PC-9 (cell line): ENCODE results near the gene N4BP2L1. TPM values are rescaled to one million over a fixed set of nuclear protein-coding genes. Genes with fewer than 3 reads are reported as not detected.

Source experiments
- BruUV-seq: library from RNA; stranded (reverse); fragments of 400-500 nt; replicated peaks from 2 replicates; lab custom pipeline; 2021; lab: Mats Ljungman, UMichigan
- CTCF ChIA-PET: fragments of 300-600 bp; sonication (Branson Sonifier 250); formaldehyde crosslinking; loops from one replicate; lab custom pipeline; 2022; ENCODE audit warnings: antibody characterized with exemption; lab: Charles Lee
- POLR2A ChIA-PET: fragments of 300-600 bp; sonication (Branson Sonifier 250); formaldehyde crosslinking; loops from one replicate; lab custom pipeline; 2022; ENCODE audit warnings: antibody characterized with exemption; ENCODE audit not compliant: unreplicated experiment; lab: Charles Lee
- DNase-seq, 2 experiments: peaks; one replicate each; pipeline versions ENCODE4 v3.0.0 to v3.0.0-alpha.2; 2015 to 2022; ENCODE audit warnings: mixed read lengths in 1 of 2
- H2AFZ ChIP-seq: fragments of 200-600 bp; sonication (generic); 2 replicates; pipeline ENCODE4 v1.8.1; 2017; ENCODE audit warnings: antibody characterized with exemption
- H3F3A ChIP-seq: fragments of 200-600 bp; sonication (generic); 2 replicates; pipeline ENCODE4 v1.8.1; 2017; ENCODE audit warnings: antibody characterized with exemption, mild to moderate bottlenecking, low read depth; ENCODE audit not compliant: insufficient read depth
- H3K27ac ChIP-seq: fragments of 200-600 bp; sonication (generic); 2 replicates; pipeline ENCODE4 v1.6.1; 2016; ENCODE audit warnings: mixed run types
- H3K27me3 ChIP-seq: fragments of 200-600 bp; sonication (generic); 2 replicates; pipeline ENCODE4 v1.6.1; 2016; ENCODE audit warnings: low read depth, mixed run types; ENCODE audit not compliant: insufficient read depth
- H3K36me3 ChIP-seq: fragments of 200-600 bp; sonication (generic); 2 replicates; pipeline ENCODE4 v1.6.1; 2016; ENCODE audit warnings: low read depth, mixed run types
- H3K4me1 ChIP-seq: fragments of 200-600 bp; sonication (generic); replicated peaks from 2 replicates; pipeline ENCODE4 v1.6.1; 2016; ENCODE audit warnings: mixed run types; ENCODE audit not compliant: insufficient read depth
- H3K4me2 ChIP-seq: fragments of 200-600 bp; sonication (generic); 2 replicates; pipeline ENCODE4 v1.6.1; 2017; ENCODE audit warnings: mixed run types
- H3K4me3 ChIP-seq: fragments of 200-600 bp; sonication (generic); 2 replicates; pipeline ENCODE4 v1.6.1; 2016; ENCODE audit warnings: mixed run types
- H3K79me2 ChIP-seq: fragments of 200-600 bp; sonication (generic); 2 replicates; pipeline ENCODE4 v1.6.1; 2017; ENCODE audit warnings: low read depth, mixed run types
- H3K9me2 ChIP-seq: fragments of 200-600 bp; sonication (generic); 2 replicates; pipeline ENCODE4 v1.8.1; 2017; ENCODE audit warnings: mild to moderate bottlenecking; ENCODE audit not compliant: insufficient read depth
- H3K9me3 ChIP-seq: fragments of 200-600 bp; sonication (generic); 2 replicates; pipeline ENCODE4 v1.8.1; 2016; ENCODE audit warnings: low read depth; ENCODE audit not compliant: insufficient read depth
- H4K20me1 ChIP-seq: fragments of 200-600 bp; sonication (generic); 2 replicates; pipeline ENCODE4 v1.8.1; 2017; ENCODE audit not compliant: insufficient read depth
- EZH2 ChIP-seq: fragments of 200-600 bp; sonication (generic); IDR thresholded peaks from 2 replicates; pipeline ENCODE4 v1.8.0; 2017; ENCODE audit warnings: antibody characterized with exemption, low read depth
- intact Hi-C: fragments of 100-400 bp; cut with micrococcal nuclease; formaldehyde crosslinking; loops from one replicate; pipeline ENCODE4 v1.10.0; 2022; ENCODE audit not compliant: unreplicated experiment
- total RNA-seq: library from RNA; stranded (reverse); gene quantifications from 2 replicates; pipeline ENCODE4 v1.2.3, GENCODE V29; 2021
- TF ChIP-seq, protein P1 (sequence below): fragments of 200-600 bp; sonication (generic); conservative IDR thresholded peaks from 2 replicates; pipeline ENCODE4 v1.6.1; 2017; ENCODE audit warnings: mixed run types, antibody characterized with exemption, mild to moderate bottlenecking, moderate library complexity

The N4BP2L1 gene
- total RNA-seq, 1 experiment from 2014 or later: 4.0 TPM

DNA sequence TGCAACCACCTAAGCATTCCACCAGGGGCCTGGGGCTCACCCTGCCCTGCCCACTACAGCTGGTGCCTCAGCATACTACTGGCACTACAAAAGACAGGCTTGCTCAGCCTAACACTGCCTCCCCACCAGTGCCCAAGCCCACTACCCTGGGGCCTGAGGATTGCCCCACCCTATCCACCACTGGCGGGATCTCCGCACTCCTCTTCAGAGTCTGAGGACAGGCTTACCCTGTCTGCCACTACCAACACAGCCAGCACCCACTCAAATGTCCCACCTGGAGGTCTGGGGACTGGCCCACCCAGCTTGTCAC lies 27.6 kb upstream of the N4BP2L1 start:
- Histone ChIP-seq H3K9me2 (no peaks in the 10 kb centered on the region), H4K20me1 (no peaks in the 10 kb centered on the region), H3K79me2 (no peaks in the 10 kb centered on the region), H3F3A (no peaks in the 10 kb centered on the region), H3K4me2 (no peak overlapping the region), H3K4me3 (no peak overlapping the region), H3K4me1 (no peaks in the 10 kb centered on the region), H3K27ac (no peak overlapping the region), H3K27me3 (no peaks in the 10 kb centered on the region), H2AFZ (no peak overlapping the region), H3K36me3 (peaks cover 2% of the 10 kb centered on the region; the same call in 1 of the 2 replicates), H3K9me3 (peaks cover 12% of the 10 kb centered on the region)
- no peak for DNase-seq
- no TSS peak for BruUV-seq
- POLR2A ChIA-PET: no interaction called here
- intact Hi-C loops: no loop called here
- TF ChIP-seq EZH2: no peak
- TF ChIP-seq, protein P1, sequence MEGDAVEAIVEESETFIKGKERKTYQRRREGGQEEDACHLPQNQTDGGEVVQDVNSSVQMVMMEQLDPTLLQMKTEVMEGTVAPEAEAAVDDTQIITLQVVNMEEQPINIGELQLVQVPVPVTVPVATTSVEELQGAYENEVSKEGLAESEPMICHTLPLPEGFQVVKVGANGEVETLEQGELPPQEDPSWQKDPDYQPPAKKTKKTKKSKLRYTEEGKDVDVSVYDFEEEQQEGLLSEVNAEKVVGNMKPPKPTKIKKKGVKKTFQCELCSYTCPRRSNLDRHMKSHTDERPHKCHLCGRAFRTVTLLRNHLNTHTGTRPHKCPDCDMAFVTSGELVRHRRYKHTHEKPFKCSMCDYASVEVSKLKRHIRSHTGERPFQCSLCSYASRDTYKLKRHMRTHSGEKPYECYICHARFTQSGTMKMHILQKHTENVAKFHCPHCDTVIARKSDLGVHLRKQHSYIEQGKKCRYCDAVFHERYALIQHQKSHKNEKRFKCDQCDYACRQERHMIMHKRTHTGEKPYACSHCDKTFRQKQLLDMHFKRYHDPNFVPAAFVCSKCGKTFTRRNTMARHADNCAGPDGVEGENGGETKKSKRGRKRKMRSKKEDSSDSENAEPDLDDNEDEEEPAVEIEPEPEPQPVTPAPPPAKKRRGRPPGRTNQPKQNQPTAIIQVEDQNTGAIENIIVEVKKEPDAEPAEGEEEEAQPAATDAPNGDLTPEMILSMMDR: no peak
- CTCF ChIA-PET: no interaction called here

DNA sequence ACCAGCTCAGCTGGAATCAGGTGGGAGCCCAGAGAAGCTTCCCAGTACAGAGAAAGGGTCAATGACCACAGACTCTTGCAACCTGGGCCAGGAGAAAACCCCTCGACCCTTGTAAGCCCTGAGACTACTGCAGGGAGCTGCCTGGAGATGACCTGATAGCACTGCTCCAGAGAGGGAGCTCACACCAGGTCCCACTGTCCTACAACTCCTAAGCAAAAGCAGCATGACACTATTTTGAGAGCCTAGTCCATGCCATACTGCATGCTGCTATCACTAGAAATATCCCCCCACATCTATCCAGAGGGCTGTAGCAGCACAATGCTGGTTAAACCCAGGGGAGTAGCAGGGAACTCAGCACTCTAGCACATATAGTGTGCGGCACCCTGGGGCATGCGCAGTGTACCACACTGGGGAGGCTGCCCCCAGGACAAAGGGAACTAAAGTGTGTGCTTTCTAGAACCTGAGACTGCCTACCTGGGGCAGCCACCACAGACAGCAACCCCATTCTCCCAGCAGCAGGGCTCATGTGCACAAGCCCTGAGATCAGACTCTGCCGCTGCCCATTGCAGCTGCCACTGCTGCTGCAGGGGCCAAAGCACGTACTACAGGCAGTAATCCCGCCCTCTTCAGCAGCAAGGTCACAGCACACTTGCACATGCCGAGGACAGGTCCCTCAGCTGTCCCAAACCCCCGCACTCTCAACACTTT lies 27.1 kb upstream of the N4BP2L1 start:
- Histone ChIP-seq H3K27ac (no peak overlapping the region), H3K4me1 (no peaks in the 10 kb centered on the region), H3K4me2 (no peak overlapping the region), H3K36me3 (peaks cover 2% of the 10 kb centered on the region; the same call in 1 of the 2 replicates), H3F3A (no peaks in the 10 kb centered on the region), H2AFZ (no peak overlapping the region), H3K79me2 (no peaks in the 10 kb centered on the region), H3K27me3 (no peaks in the 10 kb centered on the region), H3K4me3 (no peak overlapping the region), H4K20me1 (no peaks in the 10 kb centered on the region), H3K9me2 (no peaks in the 10 kb centered on the region; the same call in 1 of the 2 replicates), H3K9me3 (peaks cover 12% of the 10 kb centered on the region)
- ChIA-PET CTCF (no interaction called here), POLR2A (no interaction called here)
- TF ChIP-seq EZH2: no peak
- TF ChIP-seq, protein P1: no peak
- intact Hi-C loops: no loop called here
- no TSS peak for BruUV-seq
- DNase-seq: no peak

DNA sequence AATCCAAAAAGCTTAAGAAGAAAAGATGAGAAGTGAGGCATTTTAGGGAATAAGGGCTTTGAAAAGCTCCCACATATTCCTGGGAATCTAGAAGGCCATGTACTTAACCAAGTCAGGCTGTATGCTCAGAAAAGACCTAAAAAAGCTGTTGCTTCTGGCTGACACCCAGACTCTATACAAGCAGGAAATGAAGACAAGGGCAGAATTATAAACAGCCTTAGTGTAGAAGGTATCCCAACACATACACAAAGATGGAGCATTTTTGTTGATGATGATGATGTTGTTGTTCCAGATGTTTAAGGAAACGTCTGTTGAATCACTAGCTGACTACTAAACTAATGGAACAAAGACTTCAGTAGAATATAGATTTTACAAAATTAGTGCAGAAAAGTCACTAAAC lies 26.1 kb upstream of the N4BP2L1 start:
- no peak overlapping the region for H2AFZ ChIP-seq
- no peaks in the 10 kb centered on the region for H3F3A ChIP-seq
- H3K36me3 ChIP-seq: peaks cover 2% of the 10 kb centered on the region; the same call in 1 of the 2 replicates
- H3K27ac ChIP-seq: no peak overlapping the region
- no peak overlapping the region for H3K4me3 ChIP-seq
- H3K79me2 ChIP-seq: no peaks in the 10 kb centered on the region
- POLR2A ChIA-PET: no interaction called here
- no TSS peak for BruUV-seq
- H3K4me2 ChIP-seq: no peak overlapping the region
- CTCF ChIA-PET: no interaction called here
- H3K4me1 ChIP-seq: no peaks in the 10 kb centered on the region
- H4K20me1 ChIP-seq: no peaks in the 10 kb centered on the region
- no peaks in the 10 kb centered on the region for H3K27me3 ChIP-seq
- no peak for DNase-seq
- H3K9me2 ChIP-seq: no peaks in the 10 kb centered on the region; the same call in 1 of the 2 replicates
- TF ChIP-seq, protein P1: no peak
- no peak for TF ChIP-seq EZH2
- intact Hi-C loops: no loop called here
- peaks cover 12% of the 10 kb centered on the region for H3K9me3 ChIP-seq
